ENCODE data around the gene PVR.
A peak's percentile ranks its signal among the peaks of the same experiment; 100 is the strongest.
"Not testable (repeated sequence)": the region's sequence is repeated elsewhere in the genome, so short reads cannot be mapped to it uniquely, and the experiment has no call there.

Gene PVR

GRCh38 chr19:44643605-44644401 is at the start of gene PVR:
PVR (plus strand) TSS chr19:44643910; CDS start chr19:44644097, 187 bp downstream.
- Histone ChIP-seq H3K27ac (peak within 1 kb of the TSS in 19 of 21 experiments; percentile 49 to 91 (median 78)), H3K4me3 (peak within 1 kb of the TSS; percentile 56 to 89 (median 77))

- no peak overlapping the region for H3K4me3 ChIP-seq
- H3K27ac ChIP-seq, result no peak overlapping the region
Measured at GRCh38 chr19:44596428-44597130, 47.1 kb upstream of the PVR start.

- Histone ChIP-seq H3K27ac (no peak overlapping the region), H3K4me3 (no peak overlapping the region)
Measured at GRCh38 chr19:44597131-44597491, 46.6 kb upstream of the PVR start.

GRCh38 chr19:44598355-44598754 is 45.4 kb upstream of the PVR start:
- Histone ChIP-seq H3K27ac (no peak overlapping the region), H3K4me3 (no peak overlapping the region)

GRCh38 chr19:44598880-44599279 is 44.8 kb upstream of the PVR start:
- H3K27ac ChIP-seq, result no peak overlapping the region

GRCh38 chr19:44600466-44600865 is 43.2 kb upstream of the PVR start:
- H3K4me3 ChIP-seq, result no peak overlapping the region
- no peak overlapping the region for H3K27ac ChIP-seq

More at GRCh38 chr19:44598880-44599279, 44.8 kb upstream of the PVR start:
- no peak overlapping the region for H3K4me3 ChIP-seq

- H3K27ac ChIP-seq, result no peak overlapping the region
- no peak overlapping the region for H3K4me3 ChIP-seq
Measured at GRCh38 chr19:44602081-44602480, 41.6 kb upstream of the PVR start.

GRCh38 chr19:44603201-44603945 is 40.3 kb upstream of the PVR start:
- Histone ChIP-seq H3K4me3 (no peak overlapping the region), H3K27ac (no peak overlapping the region)

- no peak overlapping the region for H3K27ac ChIP-seq
Measured at GRCh38 chr19:44604241-44604640, 39.5 kb upstream of the PVR start.

GRCh38 chr19:44605547-44605946 is 38.2 kb upstream of the PVR start:
- Histone ChIP-seq H3K4me3 (no peak overlapping the region), H3K27ac (no peak overlapping the region)

More at GRCh38 chr19:44604241-44604640, 39.5 kb upstream of the PVR start:
- H3K4me3 ChIP-seq, result no peak overlapping the region

GRCh38 chr19:44607049-44607448 is 36.7 kb upstream of the PVR start:
- Histone ChIP-seq H3K4me3 (no peak overlapping the region), H3K27ac (peak overlapping the region in 2 of 21 experiments; percentile 30 to 39)

- peak overlapping the region in 1 of 21 experiments; percentile 39 for H3K27ac ChIP-seq
- H3K4me3 ChIP-seq, result no peak overlapping the region
Measured at GRCh38 chr19:44607917-44608316, 35.8 kb upstream of the PVR start.

GRCh38 chr19:44608391-44608821 is 35.3 kb upstream of the PVR start:
- no peak overlapping the region for H3K27ac ChIP-seq
- no peak overlapping the region for H3K4me3 ChIP-seq

GRCh38 chr19:44609219-44609618 is 34.5 kb upstream of the PVR start:
- no peak overlapping the region for H3K27ac ChIP-seq

GRCh38 chr19:44610497-44610896 is 33.2 kb upstream of the PVR start:
- H3K27ac ChIP-seq, H3K4me3 ChIP-seq: not testable (repeated sequence)

More at GRCh38 chr19:44609219-44609618, 34.5 kb upstream of the PVR start:
- no peak overlapping the region for H3K4me3 ChIP-seq

- Histone ChIP-seq H3K27ac (no peak overlapping the region), H3K4me3 (no peak overlapping the region)
Measured at GRCh38 chr19:44611812-44612295, 31.9 kb upstream of the PVR start.

GRCh38 chr19:44613295-44614178 is 30.2 kb upstream of the PVR start, which contains the start of gene IGSF23:
IGSF23 (plus strand) TSS chr19:44613563; CDS start chr19:44613646, 83 bp downstream.
- Histone ChIP-seq H3K27ac (no peak within 1 kb of the TSS), H3K4me3 (no peak within 1 kb of the TSS)

- Histone ChIP-seq H3K27ac (no peak overlapping the region), H3K4me3 (no peak overlapping the region)
Measured at GRCh38 chr19:44614313-44614712, 29.4 kb upstream of the PVR start.

GRCh38 chr19:44615863-44616247 is 27.9 kb upstream of the PVR start:
- Histone ChIP-seq H3K4me3 (no peak overlapping the region), H3K27ac (no peak overlapping the region)

Measured in skin epidermis (tissue), 12 donors.